Heart left ventricle (tissue), 16 donors: ENCODE measurements around the gene WDR11. TPM values are rescaled to one million over a fixed set of nuclear protein-coding genes. Genes with fewer than 3 reads are reported as not detected.

ENCODE experiments used
- ATAC-seq, 4 donors: fragments of 200-7000 bp; cut with Tn5 transposase; one replicate each; pipeline ENCODE4 v1.9.1; 2020 to 2022; ENCODE audit warnings: moderate library complexity in 4 of 4, mild to moderate bottlenecking in 3 of 4, moderate number of reproducible peaks in 1 of 4
- DNase-seq, 5 donors: peaks; one replicate each; pipeline ENCODE4 v3.0.0-alpha.2; 2020
- H3K27ac ChIP-seq, 12 donors: fragments of 200-600 bp; sonication (generic) in 4 of 12; one replicate each; pipeline versions ENCODE4 v1.5.0 to v1.8.0; 2016 to 2022; ENCODE audit warnings: mild to moderate bottlenecking in 2 of 12
- H3K27me3 ChIP-seq, 9 donors: fragments of 200-600 bp; sonication (generic) in 2 of 9; one replicate each; pipeline versions ENCODE4 v1.5.1 to v1.8.0; 2016 to 2022; ENCODE audit warnings: mild to moderate bottlenecking in 3 of 9
- H3K36me3 ChIP-seq, 9 donors: fragments of 200-600 bp; sonication (generic) in 2 of 9; one replicate each; pipeline versions ENCODE4 v1.5.0 to v1.8.0; 2018 to 2022; ENCODE audit warnings: mild to moderate bottlenecking in 2 of 9
- H3K4me1 ChIP-seq, 12 donors: fragments of 200-600 bp; sonication (generic) in 4 of 12; one replicate each; pipeline versions ENCODE4 v1.5.0 to v1.8.0; 2016 to 2022; ENCODE audit warnings: mild to moderate bottlenecking in 3 of 12
- H3K4me3 ChIP-seq, 12 donors: fragments of 200-600 bp; sonication (generic) in 4 of 12; one replicate each; pipeline versions ENCODE4 v1.5.0 to v1.8.0; 2017 to 2022; ENCODE audit warnings: mild to moderate bottlenecking in 9 of 12, moderate library complexity in 4 of 12
- H3K9me3 ChIP-seq, 12 donors: fragments of 200-600 bp; sonication (generic) in 4 of 12; one replicate each; pipeline versions ENCODE4 v1.5.0 to v1.8.0; 2016 to 2022; ENCODE audit warnings: mild to moderate bottlenecking in 1 of 12
- CTCF ChIP-seq, 12 donors: fragments of 200-600 bp; sonication (generic) in 4 of 12; IDR thresholded peaks; one replicate each; pipeline versions ENCODE4 v1.5.0 to v1.8.0; 2018 to 2022; ENCODE audit warnings: antibody characterized with exemption in 12 of 12, mild to moderate bottlenecking in 5 of 12
- POLR2A ChIP-seq, 2 donors: fragments of 450-650 bp; IDR thresholded peaks; one replicate each; pipeline ENCODE4 v1.6.1; 2017; ENCODE audit warnings: antibody characterized with exemption in 2 of 2, mild to moderate bottlenecking in 2 of 2, moderate library complexity in 2 of 2
- WGBS, 4 donors: extraction: QIAGEN DNeasy Blood & Tissue Kit in 2 of 4; methylation state at CpG; one replicate each; pipeline versions ENCODE4 v1.1.5 to v1.1.7; 2013 to 2018; 5-methylcytosine and 5-hydroxymethylcytosine counted together
- intact Hi-C, 10 donors: fragments of 100-400 bp; cut with DNase I; formaldehyde crosslinking; loops; one replicate each; pipeline versions ENCODE4 v1.11.1 to v1.14.2; 2022
- polyA plus RNA-seq, 2 donors: library from polyadenylated mRNA; stranded (reverse); fragments of 200-250 nt; gene quantifications; one replicate each; pipeline ENCODE4 v1.2.3, GENCODE V29; 2013
- total RNA-seq, 9 donors: library from RNA; depleted of rRNA in 2 of 9; stranded (reverse); fragments of >200 nt in 2 of 9; fragmentation: NEBNext Ultra II Directional in 3 of 9; extraction: Animal tissue kit (Norgen Biotek cat#: 25700) in 3 of 9; gene quantifications; one replicate each; pipeline versions ENCODE4 v1.1.0 to v1.2.4, GENCODE V29; 2016 to 2023
- donor health status: ischemic (EF 13 %, LVEDD 7.1; RV severe dilation, severe dysfunction).
- donor health status: healthy with polysubstance abuse.
- donor health status: DM: no; HTN: yes; CAD: no.
- donor health status: DM: no; HTN: no; CAD: no.
- donor health status: ischemic (EF 25% LVEDD 6.9; RV normal size, moderate dysfunction).
- donor health status: ischemic (EF 25% LVEDD 5.7; RV mildly dilated, moderate dysfunction).
- donor health status: healthy.
- donor health status: DM: yes; HTN: yes; CAD: no.
- donor health status: ischemic (EF 35%, LVEDD 5.7; RV mildly dilated, moderate dysfunction).
- donor health status: nonischemic (EF 11% LVEDD 7.7; RV severe dilation, severe dysfunction).
- donor health status: DM: yes; HTN: yes; CAD: no.
- donor health status: PGD.
- donor health status: ischemic (EF 29% LVEDD 5.4; RV normal size, mild dysfunction).
- donor health status: nonischemic (EF 23%, LVEDD 6.1; RV moderate dilation, normal function).

The WDR11 gene
- total and polyA plus RNA-seq, 11 donors, result 7.8 to 32.9 (median 12.5) TPM

- ATAC-seq (no peak), DNase-seq (no peak)
- H3K27ac ChIP-seq, result no peak overlapping the region
- TF ChIP-seq CTCF (IDR thresholded peaks at IDR 0.05) (no peak), POLR2A (IDR thresholded peaks at IDR 0.05) (no peak)
- H3K27me3 ChIP-seq, result peaks cover 0 to 31% (median 0%) of the 10 kb centered on the region in 9 donors
- intact Hi-C loops, result no loop called here
- H3K4me3 ChIP-seq, result no peak overlapping the region
- WGBS, 4 donors, result 85 to 92% (median 91%) methylated on average over 5 of the region's 5 CpGs
- peaks cover 0 to 7% (median 2%) of the 10 kb centered on the region in 12 donors for H3K4me1 ChIP-seq
- H3K9me3 ChIP-seq, result peaks cover 0 to 4% (median 0%) of the 10 kb centered on the region in 12 donors
- H3K36me3 ChIP-seq, result no peaks in the 10 kb centered on the region
Measured at GRCh38 chr10:120938822-120939221, 87.7 kb downstream of the WDR11 start.

GRCh38 chr10:120940299-120940900 lies 89.2 kb downstream of the WDR11 start:
- H3K4me3 ChIP-seq, result no peak overlapping the region
- H3K27me3 ChIP-seq, result peaks cover 0 to 31% (median 0%) of the 10 kb centered on the region in 9 donors
- TF ChIP-seq CTCF (IDR thresholded peaks at IDR 0.05), result no peak
- no peak for TF ChIP-seq POLR2A (IDR thresholded peaks at IDR 0.05)
- H3K36me3 ChIP-seq, result no peaks in the 10 kb centered on the region
- WGBS, 4 donors, result 43 to 55% (median 44%) methylated on average over 13 of the region's 13 CpGs
- DNase-seq (no peak), ATAC-seq (no peak)
- peaks cover 0 to 7% (median 2%) of the 10 kb centered on the region in 12 donors for H3K4me1 ChIP-seq
- intact Hi-C loops, result loop anchor here (5.0 to 10.0 kb wide), 6 partner anchors 792 to 962 kb away; no protein-coding TSS in a partner anchor
- peaks cover 0 to 4% (median 0%) of the 10 kb centered on the region in 12 donors for H3K9me3 ChIP-seq
- H3K27ac ChIP-seq, result no peak overlapping the region

DNA sequence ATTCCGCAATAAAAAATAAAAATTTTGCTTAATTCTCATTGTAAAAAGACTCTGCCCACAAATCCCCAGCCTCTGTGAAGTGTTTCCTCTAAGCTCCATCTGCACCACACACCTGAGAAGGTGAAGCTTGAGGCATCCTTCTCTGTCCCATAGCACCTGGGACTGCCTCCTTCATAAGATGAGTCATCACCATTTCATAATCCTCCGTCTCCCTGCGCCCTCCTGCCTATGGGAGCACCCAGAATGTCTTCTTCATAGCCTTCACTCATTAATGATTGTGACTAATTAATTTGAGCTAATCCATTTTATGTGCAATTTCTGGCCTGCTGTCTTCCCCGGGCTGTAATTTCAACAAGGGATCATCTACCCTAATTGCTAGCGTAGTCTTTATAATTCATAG lies 90.3 kb downstream of the WDR11 start:
- no peak overlapping the region for H3K27ac ChIP-seq
- whole genome bisulfite sequencing, 4 donors, result 81 to 91% (median 90%) methylated on average over 5 of the region's 5 CpGs
- H3K9me3 ChIP-seq, result peaks cover 0 to 3% (median 0%) of the 10 kb centered on the region in 12 donors
- peaks cover 0 to 31% (median 0%) of the 10 kb centered on the region in 9 donors for H3K27me3 ChIP-seq
- ATAC-seq (no peak), DNase-seq (no peak)
- intact Hi-C loops, result loop anchor here (5.0 to 10.0 kb wide), 6 partner anchors 791 to 961 kb away; no protein-coding TSS in a partner anchor
- H3K4me3 ChIP-seq, result no peak overlapping the region
- TF ChIP-seq CTCF (IDR thresholded peaks at IDR 0.05) (no peak), POLR2A (IDR thresholded peaks at IDR 0.05) (no peak)
- H3K36me3 ChIP-seq, result no peaks in the 10 kb centered on the region
- peaks cover 0 to 7% (median 4%) of the 10 kb centered on the region in 12 donors for H3K4me1 ChIP-seq

DNA sequence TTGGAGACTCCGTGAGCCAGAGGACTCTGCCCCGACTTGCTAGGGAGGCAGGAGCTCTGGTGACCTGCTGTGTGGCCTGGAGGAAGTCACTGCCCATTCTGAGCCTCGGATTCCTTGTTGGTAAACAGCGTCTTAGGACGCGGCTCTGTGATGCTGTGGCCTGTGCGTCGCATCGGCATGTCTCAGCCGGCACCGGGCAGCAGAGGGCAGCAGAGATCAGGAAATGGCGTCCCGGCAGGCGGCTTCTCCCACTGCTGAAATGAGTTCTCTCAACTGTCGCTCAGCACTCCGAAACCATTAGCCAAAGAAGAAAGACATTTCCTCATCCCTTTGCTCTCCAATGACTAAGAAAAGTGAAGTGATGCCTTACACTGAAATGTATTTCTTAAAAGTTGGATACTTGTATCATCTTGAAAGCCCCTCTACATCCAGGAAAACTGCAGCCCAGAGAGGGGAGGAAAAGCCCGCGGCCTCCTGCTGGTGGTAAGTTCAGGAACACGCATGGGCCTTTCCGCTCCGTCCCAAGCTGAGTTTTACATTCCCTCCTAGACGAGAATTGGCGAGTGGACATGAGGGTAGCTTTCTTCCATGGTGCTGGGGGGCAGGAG lies 91.7 kb downstream of the WDR11 start:
- H3K4me1 ChIP-seq, result peaks cover 0 to 7% (median 4%) of the 10 kb centered on the region in 12 donors
- WGBS, 4 donors, result 11 to 27% (median 18%) methylated on average over 14 to 23 of the region's 23 CpGs
- no peaks in the 10 kb centered on the region for H3K9me3 ChIP-seq
- no peak overlapping the region for H3K27ac ChIP-seq
- intact Hi-C loops, result loop anchor here (2.0 to 10.0 kb wide), 8 partner anchors 789 to 959 kb away; no protein-coding TSS in a partner anchor
- H3K36me3 ChIP-seq, result no peaks in the 10 kb centered on the region
- DNase-seq, result peak; percentile 69 to 86 (median 77)
- peak; percentile 55 to 94 (median 90) for ATAC-seq
- peak overlapping the region in 3 of 12 donors; percentile 9 to 28 (median 12) for H3K4me3 ChIP-seq
- TF ChIP-seq POLR2A (IDR thresholded peaks at IDR 0.05) (no peak), CTCF (IDR thresholded peaks at IDR 0.05) (peak; percentile 79 to 90 (median 85))
- peaks cover 0 to 31% (median 0%) of the 10 kb centered on the region in 9 donors for H3K27me3 ChIP-seq
